ENCODE data around the gene NAPG. TPM values are rescaled to one million over a fixed set of nuclear protein-coding genes. Genes with fewer than 3 reads are reported as not detected.

NAPG gene
- 51.2 and 54.0 TPM in 2 replicates for total RNA-seq

DNA sequence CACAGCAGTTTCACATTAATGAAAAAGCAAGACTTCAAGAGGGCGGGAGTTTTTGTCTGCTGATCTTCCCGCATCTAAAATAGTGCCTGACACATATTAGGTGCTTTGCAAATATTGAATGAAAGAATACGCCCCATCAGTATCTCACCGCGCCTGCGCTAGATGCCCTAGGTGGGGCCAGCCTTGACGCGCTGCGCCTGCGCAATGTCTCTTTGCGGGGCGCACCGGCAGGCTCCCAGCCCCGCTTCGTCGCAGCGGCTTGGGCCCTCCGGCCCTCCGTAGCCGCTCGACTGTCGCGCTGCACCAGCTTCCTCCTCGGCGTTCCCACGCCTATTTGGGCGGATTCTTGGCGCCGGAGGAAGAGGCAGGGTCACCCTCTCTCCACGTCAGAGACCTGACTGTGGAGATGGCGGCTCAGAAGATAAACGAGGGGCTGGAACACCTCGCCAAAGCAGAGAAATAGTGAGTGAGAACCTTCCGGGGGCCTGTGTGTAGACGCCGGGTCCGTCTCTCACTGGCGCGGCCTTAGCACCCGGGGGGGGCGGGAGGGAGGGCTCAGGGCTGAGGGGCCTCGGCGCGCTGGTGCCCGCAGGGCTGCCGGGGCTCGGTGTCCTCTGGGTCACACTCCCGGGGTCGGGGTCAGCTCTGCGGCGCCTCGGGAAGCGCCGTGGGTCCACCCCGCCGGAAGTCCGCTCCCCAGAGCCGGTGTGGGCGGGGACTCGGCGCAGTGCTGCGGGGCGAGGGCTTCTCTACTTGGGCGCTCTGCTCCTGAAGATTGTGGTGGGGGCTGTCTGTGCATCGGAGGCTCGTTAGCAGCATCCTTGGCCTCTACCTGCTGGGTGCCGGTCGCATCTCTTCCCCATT is at the start of gene NAPG:
TSS of gene NAPG (plus strand) at position 331 of the 864 bp plus-strand sequence. CDS start at position 407, 76 bp downstream.

Other genes with a start within 250 kb of the NAPG start
- gene APCDD1, start 71.4 kb upstream of the NAPG start, total RNA-seq: 213 and 511 TPM in 2 replicates

All from hair follicle dermal papilla cell (primary cell).